NT2/D1 (cell line): ENCODE data around the gene GMDS.

Experiments
- SUZ12 ChIP-seq: IDR thresholded peaks from 2 replicates; pipeline ENCODE4 v1.6.1; 2011; ENCODE audit not compliant: insufficient read length, insufficient read depth; ENCODE audit errors: extremely low read depth
- YY1 ChIP-seq: IDR thresholded peaks from 2 replicates; pipeline ENCODE4 v1.6.1; 2011; ENCODE audit not compliant: insufficient read length, insufficient read depth
- ZNF274 ChIP-seq: IDR thresholded peaks from 2 replicates; pipeline ENCODE4 v1.6.1; 2011; ENCODE audit warnings: mild to moderate bottlenecking, low read depth, low read length

GRCh38 chr6:2078888-2079287, 166.5 kb downstream of the GMDS start:
- TF ChIP-seq SUZ12: no peak
- TF ChIP-seq ZNF274: no peak
- no peak for TF ChIP-seq YY1
